C4-2B (cell line): ENCODE measurements around the gene PLA2G4B.

Experiments
- CTCF ChIP-seq: fragments of 450-650 bp; conservative IDR thresholded peaks from 2 replicates; pipeline ENCODE4 v1.5.1; 2017; ENCODE audit warnings: mild to moderate bottlenecking
- ZFX ChIP-seq: fragments of 450-650 bp; IDR thresholded peaks from 2 replicates; pipeline ENCODE4 v1.6.1; 2017

GRCh38 chr15:41880156-41880877, 41.7 kb downstream of the PLA2G4B start:
- TF ChIP-seq CTCF: no peak
- TF ChIP-seq ZFX: no peak
